Occipital lobe (tissue), 2 donors: ENCODE measurements around the gene CADM2. TPM values are rescaled to one million over a fixed set of nuclear protein-coding genes. Genes with fewer than 3 reads are reported as not detected.

Experiments
- small RNA-seq: library from RNA; depleted of rRNA; stranded (forward); fragments of <200 nt; gene quantifications from one replicate; pipeline ENCODE3, GENCODE V24; 2014
- total RNA-seq: library from RNA; depleted of rRNA; stranded (reverse); fragments of >200 nt; gene quantifications from one replicate; pipeline ENCODE4 v1.2.3, GENCODE V29; 2014

Gene CADM2
- total RNA-seq, 1 donor from 2014 or later: 96.5 TPM

Small RNA genes lying within 50 kb of the gene (small RNA-seq; reads per million reads assigned to genes)
- gene MIR5688: 0.93 reads per million, percentile 71 among the genes with 10 or more reads in this experiment
